GM21390 (cell line): ENCODE data around the gene IFNL1.
"Not testable (repeated sequence)": the region's sequence is repeated elsewhere in the genome, so short reads cannot be mapped to it uniquely, and the experiment has no call there.

Source experiments
- ATAC-seq: cut with Tn5 transposase; IDR thresholded peaks from one replicate; pipeline ENCODE4 v1.9.1; 2021; ENCODE audit not compliant: unreplicated experiment

Gene IFNL1

GRCh38 chr19:39296055-39296645 is at the start of gene IFNL1:
Gene IFNL1 (plus strand): TSS chr19:39296407. CDS start chr19:39296422, 15 bp downstream.
- ATAC-seq: no peak

- ATAC-seq: no peak
These were observed 49.1 kb upstream of the IFNL1 start for GRCh38 chr19:39246951-39247669.

- ATAC-seq: no peak
These were observed 48.2 kb upstream of the IFNL1 start for GRCh38 chr19:39247701-39248664.

- ATAC-seq: no peak
These were observed 47.4 kb upstream of the IFNL1 start, which contains the start of gene IFNL4 for GRCh38 chr19:39248806-39249205. Gene IFNL4 (minus strand): TSS chr19:39248856.

GRCh38 chr19:39251081-39251480 is 45.1 kb upstream of the IFNL1 start:
- no peak for ATAC-seq

- ATAC-seq: no peak
These were observed 44.4 kb upstream of the IFNL1 start for GRCh38 chr19:39251846-39252245.

GRCh38 chr19:39252458-39252857 is 43.7 kb upstream of the IFNL1 start:
- no peak for ATAC-seq

GRCh38 chr19:39253374-39254149 is 42.6 kb upstream of the IFNL1 start:
- no peak for ATAC-seq

- ATAC-seq: no peak
These were observed 41.5 kb upstream of the IFNL1 start for GRCh38 chr19:39254531-39255345.

- no peak for ATAC-seq
These were observed 39.0 kb upstream of the IFNL1 start for GRCh38 chr19:39257227-39257626.

GRCh38 chr19:39261704-39262103 is 34.5 kb upstream of the IFNL1 start:
- no peak for ATAC-seq

GRCh38 chr19:39262496-39262895 is 33.7 kb upstream of the IFNL1 start:
- no peak for ATAC-seq

- no peak for ATAC-seq
These were observed 32.3 kb upstream of the IFNL1 start for GRCh38 chr19:39263912-39264305.

- no peak for ATAC-seq
These were observed 31.6 kb upstream of the IFNL1 start for GRCh38 chr19:39264306-39265290.

GRCh38 chr19:39265321-39265916 is 30.8 kb upstream of the IFNL1 start:
- ATAC-seq: no peak

- not testable (repeated sequence) for ATAC-seq
These were observed 28.1 kb upstream of the IFNL1 start, which contains the start of gene IFNL2 for GRCh38 chr19:39268085-39268484. Gene IFNL2 (plus strand): TSS chr19:39268396. CDS start chr19:39268569, 173 bp downstream.

- not testable (repeated sequence) for ATAC-seq
These were observed 27.5 kb upstream of the IFNL1 start for GRCh38 chr19:39268531-39269223.

GRCh38 chr19:39269369-39269768 is 26.8 kb upstream of the IFNL1 start:
- not testable (repeated sequence) for ATAC-seq
